HG03159 (cell line): ENCODE data around the gene USF2.

ENCODE experiments used
- ATAC-seq: cut with Tn5 transposase; IDR thresholded peaks from one replicate; pipeline ENCODE4 v1.9.1; 2021; ENCODE audit warnings: mild to moderate bottlenecking, moderate library complexity; ENCODE audit not compliant: unreplicated experiment

The USF2 gene

DNA sequence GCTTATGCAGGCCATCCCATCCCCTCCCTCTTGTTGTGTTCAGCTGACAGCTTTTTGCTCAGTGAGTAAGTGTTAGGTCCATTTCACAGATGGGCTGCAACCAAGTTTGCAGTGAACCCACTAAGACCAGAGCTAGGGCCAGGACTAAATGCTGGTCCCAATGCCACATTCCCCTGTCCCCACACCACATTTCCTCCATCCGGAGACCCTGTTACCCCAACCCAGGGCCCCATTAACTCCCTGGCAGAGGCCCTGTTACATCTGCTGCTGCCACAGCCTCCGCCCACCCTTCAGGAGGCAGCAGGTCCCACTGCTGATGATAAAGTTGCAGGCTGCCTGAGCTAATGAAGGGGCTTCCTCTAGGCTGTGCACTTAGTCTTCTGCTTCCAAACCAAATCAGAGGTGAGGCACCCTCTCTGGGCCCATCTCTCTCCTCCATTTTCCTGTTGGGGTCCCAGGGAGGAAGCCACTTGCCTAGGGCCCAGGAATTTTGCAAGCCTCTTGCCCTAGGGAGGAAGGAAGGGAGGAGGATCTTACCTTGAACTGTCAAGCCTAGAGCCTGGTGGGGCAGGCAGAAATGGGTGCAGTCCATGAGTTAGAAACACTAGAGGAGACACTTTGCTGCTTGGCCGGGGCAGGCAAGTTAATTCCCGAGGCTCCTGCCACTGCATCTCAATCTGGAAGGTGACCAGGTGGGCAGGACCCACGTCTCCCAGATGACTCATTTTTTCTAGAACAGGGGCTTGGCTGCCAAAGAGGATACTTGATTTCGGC is 3.4 kb upstream of the USF2 start:
- ATAC-seq, result no peak

DNA sequence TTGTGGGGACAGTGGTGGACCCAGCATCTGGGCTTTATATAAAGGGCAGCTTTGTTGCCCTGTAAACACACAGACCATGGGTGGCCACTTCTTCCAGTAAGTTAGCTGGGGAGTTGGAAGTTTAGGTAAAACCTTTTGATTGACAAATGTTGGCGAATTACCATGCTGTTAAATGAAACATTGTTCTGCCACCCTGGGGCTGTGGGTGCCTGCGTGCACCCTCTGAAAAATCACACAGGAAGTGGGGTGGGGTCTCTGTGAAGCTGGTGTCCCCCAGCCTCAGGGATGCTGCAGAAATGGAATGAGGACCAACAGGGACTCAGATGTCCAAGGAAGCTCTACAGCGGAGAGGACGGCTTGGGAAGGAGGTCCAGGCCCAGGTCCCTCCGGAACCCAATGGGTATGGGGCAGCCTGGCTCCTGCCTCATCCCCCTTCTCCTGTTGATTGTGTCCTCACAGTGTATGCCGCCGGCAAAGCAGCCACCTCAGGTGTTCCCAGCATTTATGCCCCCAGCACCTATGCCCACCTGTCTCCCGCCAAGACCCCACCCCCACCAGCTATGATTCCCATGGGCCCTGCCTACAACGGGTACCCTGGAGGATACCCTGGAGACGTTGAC is 2.8 kb upstream of the USF2 start:
- ATAC-seq, result no peak

DNA sequence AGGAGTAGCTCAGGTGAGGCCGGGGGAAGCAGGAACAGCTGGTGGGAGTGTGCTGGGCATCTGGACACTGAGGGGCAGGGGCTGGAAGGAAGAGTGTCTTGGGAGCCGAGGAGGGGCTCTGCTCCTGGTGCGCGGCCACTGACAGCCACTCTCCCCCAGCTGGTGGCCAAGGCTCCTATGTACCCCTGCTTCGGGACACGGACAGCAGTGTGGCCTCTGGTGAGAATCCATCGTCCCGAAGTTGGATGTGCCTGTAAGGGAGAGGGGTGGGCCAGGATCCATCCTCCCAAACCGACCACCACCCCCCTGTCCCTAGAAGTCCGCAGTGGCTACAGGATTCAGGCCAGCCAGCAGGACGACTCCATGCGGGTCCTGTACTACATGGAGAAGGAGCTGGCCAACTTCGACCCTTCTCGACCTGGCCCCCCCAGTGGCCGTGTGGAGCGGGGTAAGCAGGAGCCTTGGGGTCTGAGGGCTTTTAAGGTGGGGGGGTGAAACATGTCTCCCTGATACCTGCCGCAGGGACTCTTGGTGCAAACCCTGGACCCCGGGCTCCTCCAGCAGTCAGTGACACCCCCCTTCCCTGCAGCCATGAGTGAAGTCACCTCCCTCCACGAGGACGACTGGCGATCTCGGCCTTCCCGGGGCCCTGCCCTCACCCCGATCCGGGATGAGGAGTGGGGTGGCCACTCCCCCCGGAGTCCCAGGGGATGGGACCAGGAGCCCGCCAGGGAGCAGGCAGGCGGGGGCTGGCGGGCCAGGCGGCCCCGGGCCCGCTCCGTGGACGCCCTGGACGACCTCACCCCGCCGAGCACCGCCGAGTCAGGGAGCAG is 2.0 kb upstream of the USF2 start:
- ATAC-seq, result no peak

DNA sequence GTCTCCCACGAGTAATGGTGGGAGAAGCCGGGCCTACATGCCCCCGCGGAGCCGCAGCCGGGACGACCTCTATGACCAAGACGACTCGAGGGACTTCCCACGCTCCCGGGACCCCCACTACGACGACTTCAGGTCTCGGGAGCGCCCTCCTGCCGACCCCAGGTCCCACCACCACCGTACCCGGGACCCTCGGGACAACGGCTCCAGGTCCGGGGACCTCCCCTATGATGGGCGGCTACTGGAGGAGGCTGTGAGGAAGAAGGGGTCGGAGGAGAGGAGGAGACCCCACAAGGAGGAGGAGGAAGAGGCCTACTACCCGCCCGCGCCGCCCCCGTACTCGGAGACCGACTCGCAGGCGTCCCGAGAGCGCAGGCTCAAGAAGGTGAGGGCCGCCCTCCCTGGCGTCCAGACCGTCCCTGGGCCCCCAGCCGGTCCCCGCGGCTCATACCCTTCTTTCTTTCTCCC is 1.4 kb upstream of the USF2 start:
- no peak for ATAC-seq

DNA sequence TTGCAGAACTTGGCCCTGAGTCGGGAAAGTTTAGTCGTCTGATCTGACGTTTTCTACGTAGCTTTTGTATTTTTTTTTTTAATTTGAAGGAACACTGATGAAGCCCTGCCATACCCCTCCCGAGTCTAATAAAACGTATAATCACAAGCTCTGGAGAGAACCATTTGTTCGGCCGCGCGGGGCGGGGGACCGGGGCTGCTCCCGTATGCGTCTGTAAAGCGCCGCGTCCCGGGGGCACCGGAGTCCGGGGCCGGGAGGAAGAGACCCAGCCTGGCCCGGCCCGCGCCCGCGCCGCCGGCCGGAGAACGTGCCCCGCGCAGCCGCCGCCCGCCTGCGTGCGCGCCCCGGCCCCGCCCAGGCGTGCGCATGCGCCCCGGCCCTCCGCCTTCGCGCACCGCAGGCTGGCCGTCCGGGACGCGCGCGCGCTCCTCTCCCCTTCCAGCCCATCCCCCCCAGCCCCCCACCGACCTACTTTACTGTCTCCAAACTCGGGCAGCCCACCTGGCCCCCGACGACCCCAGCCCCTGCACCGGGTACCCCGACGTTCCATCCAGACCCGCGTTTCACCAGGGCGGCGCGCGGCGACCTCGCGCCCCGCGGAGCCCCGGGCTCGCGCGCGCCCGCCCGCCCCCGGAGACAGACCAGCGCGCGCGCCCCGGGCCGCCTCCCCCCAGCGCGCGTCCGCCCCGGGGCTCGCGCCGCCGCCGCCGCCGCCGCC is 785 bp upstream of the USF2 start:
- ATAC-seq, result peak; percentile 47

DNA sequence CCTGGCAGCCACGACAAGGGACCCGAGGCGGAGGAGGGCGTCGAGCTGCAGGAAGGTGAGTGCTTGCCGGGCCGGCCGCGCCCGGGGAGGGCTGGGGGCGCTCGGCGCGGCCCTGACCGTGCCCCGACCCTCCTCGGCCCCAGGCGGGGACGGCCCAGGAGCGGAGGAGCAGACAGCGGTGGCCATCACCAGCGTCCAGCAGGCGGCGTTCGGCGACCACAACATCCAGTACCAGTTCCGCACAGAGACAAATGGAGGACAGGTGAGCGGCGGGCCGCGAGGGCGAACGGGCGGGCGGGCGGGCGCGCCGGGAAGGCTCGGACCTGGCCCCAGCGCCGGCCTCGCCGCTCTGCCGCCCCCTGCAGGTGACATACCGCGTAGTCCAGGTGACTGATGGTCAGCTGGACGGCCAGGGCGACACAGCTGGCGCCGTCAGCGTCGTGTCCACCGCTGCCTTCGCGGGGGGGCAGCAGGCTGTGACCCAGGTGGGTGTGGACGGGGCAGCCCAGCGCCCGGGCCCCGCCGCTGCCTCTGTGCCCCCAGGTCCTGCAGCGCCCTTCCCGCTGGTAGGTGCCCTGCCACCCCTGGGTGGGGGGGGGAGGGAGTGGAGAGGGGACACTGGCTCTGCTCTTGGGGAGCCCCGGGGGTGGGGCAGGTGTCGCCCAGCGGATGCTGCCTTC is 816 bp downstream of the USF2 start:
- ATAC-seq, result peak; percentile 44

DNA sequence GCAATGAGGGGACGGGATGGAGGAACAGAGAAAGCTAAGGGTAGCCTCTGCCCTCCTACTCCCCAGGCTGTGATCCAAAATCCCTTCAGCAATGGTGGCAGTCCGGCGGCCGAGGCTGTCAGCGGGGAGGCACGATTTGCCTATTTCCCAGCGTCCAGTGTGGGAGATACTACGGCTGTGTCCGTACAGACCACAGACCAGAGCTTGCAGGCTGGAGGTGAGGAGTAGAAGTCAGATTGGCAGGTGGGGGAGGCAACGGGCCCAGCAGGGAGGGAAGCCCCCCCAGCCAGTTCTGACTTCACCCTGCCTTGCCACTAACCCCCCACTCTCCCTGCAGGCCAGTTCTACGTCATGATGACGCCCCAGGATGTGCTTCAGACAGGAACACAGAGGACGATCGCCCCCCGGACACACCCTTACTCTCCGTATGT is 1.6 kb downstream of the USF2 start:
- no peak for ATAC-seq

DNA sequence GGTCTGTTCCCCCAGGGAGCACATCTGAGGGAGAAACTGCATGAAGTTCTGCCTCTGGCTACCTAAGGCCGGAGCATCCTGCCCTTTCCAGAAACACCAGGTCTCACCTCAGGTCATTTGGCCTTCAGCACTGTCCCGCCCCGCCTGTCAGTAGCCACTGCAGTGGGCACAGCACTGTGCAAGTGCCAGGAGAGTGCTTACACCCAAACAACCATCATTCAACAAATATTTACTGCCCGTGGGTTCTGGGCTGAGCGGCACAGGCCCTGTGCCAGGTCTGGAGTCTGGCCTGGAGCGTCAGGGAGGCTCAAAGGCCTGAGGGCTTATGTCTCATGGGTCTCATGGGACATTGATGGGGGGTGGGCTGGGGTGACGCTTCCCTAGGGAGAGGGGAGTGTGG is 2.8 kb downstream of the USF2 start:
- no peak for ATAC-seq

DNA sequence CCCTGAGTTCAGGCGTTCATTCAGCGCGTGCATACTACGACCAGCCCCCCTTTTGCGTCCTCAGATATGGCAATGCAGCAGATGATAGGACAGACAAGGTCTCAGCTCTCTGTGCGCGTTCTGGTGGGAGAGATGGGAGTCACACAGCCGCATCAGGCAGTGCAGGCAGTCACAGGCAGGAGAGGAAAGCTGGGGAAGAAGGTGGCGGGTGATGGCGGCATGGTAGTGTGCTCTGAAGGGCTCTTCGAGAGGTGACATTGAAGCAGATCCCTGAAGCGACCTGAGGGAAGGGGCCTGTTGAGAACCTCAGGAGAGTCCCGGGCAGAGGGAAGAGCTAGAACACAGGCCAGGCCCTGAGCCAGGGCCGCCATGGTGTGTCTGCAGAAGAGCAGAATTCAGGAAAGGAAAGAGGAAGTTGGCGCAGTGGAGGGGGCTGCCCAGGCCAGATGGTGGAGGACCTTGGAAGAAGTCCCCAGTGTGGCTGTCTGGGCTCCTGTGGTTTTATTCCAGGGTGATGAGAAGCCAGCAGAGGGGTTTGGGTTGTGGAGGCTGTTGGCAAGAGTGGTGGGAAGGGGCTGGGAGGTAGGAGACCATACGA is 3.5 kb downstream of the USF2 start:
- no peak for ATAC-seq

DNA sequence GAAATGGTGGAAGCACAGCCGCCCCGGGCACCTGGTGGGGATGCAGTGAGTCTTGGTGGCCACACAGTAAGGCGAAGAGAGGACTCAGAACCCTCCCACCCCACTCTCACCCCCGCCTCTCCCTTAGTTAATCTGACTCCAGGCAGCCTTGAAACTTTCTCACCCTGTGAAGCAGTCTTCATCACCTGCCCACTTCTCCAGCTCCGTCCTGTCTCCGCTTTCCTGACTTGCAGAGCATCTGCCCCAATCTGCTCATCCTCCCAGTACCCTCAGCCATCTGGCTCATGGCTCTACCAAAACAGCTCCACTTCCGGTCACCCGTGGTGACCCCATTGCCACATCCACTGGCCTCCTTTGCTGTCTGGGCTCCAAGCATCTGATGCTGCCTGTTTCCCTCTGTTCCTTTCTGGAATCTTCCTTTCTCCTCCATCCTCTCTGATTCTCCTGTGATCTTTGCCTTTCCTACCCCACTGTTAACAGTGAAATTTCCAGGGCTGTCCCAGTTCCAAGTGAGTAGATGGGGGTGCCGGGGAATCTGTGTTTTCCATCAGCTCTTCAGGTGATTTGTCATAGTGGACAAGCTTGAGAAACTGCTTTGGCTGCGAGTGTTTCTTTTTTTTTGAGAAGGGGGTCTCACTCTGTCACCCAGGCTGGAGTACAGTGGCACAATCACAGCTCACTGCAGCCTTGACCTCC is 4.3 kb downstream of the USF2 start:
- ATAC-seq, result no peak

DNA sequence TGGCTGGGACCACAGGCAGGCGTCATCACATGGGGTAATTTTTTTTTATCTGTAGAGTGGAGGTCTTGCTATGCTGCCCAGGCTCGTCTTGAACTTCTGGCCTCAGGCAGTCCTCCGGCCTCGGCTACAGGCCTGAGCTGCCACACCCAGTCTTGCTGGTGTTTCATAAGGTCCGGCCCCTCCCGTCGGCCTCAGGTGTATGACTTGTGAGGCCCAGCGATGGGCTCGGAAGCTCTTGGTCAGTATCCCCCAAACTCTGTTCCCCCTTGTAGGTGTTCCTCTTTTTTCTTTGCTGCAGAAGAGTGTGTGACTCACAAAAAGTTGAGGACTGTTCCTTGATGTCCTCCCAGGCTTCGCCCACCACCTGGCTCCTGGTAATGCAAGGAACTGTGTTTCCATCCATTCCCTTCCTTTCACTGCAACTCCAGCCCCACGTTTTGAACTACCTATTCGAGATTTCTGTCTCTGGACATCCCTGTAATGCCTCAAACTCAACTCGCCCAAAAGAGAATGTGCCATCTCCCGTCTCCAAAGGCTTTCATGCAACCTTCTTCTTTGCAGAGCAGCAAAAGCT is 5.0 kb downstream of the USF2 start:
- ATAC-seq, result no peak

DNA sequence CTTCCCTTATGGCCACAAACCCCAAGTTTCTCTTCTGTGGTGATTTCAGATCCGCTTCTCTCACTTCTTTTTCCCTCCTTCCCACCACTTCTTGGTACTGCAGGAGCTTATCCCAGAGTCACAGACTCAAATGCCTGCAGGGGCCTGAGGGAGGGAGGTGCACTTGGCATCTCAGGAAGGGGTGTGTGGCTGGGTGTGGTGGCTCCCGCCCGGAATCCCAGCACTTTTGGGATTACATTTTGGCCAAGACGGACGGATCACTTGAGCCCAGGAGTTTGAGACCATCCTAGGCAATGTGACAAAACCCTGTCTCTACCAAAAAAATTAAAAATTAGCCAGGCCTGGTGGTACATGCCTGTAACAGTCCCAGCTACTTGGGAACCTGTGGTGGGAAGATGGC is 5.6 kb downstream of the USF2 start:
- ATAC-seq, result no peak

DNA sequence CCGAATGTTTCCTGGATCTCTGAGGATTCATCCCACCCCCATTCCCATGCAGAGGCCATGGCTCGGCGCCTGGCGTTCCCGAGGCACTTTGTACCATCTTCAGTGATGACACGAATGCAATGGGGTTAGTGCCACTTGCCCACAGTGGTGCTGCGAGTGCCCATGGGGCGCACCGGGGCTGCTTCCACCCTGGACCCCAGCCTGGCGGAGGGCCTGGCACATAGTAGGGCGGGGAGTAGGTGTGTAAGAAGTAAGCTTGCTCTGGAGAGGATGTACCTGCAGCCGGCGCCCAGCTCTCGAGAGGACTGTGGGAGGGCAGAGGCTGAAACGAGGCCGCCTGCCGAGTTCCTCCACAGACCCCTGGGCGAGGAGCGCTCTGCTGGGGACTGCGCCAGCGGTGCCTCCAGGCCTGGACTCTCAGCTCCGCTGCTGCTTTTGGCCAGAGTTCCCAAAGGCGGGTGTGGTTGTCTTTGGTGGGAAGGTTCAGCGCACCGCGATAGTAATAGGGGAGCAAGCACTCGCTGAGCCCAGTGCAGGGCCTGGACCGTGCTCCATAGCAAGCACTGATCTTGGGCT is 8.0 kb downstream of the USF2 start:
- ATAC-seq, result no peak

DNA sequence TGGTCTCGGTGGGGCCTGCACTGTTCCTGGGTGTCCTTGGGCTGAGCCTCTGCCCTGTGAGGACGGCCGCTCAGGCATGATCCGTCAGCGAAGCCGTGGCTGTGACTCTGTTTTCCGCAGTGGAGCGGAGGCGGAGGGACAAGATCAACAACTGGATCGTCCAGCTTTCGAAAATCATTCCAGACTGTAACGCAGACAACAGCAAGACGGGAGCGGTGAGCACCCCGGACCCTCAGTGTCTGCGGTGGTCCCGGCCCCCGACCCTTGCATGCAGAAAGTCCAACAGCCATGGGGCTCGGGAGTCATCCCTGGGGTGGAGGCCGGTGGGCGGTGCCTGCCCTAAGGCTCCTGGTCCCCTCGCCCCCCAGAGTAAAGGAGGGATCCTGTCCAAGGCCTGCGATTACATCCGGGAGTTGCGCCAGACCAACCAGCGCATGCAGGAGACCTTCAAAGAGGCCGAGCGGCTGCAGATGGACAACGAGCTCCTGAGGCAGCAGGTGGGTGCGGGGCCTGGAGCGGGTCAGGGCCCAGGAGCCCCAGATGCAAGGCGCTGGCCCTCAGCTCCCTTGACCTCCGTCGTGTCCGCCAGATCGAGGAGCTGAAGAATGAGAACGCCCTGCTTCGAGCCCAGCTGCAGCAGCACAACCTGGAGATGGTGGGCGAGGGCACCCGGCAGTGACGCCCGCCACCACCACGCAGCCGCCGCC is 10.0 kb downstream of the USF2 start:
- no peak for ATAC-seq

DNA sequence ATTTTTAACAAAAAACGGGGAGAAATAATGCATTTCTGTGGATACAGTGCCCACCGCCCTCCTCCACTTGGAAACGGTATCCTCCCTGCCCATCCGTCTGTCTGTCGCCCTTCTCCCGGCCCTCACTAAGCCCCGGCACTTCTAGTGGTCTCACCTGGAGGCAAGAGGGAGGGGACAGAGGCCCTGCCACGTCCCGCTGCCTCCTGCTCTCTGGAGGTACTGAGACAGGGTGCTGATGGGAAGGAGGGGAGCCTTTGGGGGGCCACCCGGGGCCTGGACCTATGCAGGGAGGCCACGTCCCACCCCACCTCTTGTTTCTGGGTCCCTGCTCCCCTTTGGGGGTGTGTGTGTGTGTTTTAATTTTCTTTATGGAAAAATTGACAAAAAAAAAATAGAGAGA is 10.6 kb downstream of the USF2 start:
- ATAC-seq, result no peak

DNA sequence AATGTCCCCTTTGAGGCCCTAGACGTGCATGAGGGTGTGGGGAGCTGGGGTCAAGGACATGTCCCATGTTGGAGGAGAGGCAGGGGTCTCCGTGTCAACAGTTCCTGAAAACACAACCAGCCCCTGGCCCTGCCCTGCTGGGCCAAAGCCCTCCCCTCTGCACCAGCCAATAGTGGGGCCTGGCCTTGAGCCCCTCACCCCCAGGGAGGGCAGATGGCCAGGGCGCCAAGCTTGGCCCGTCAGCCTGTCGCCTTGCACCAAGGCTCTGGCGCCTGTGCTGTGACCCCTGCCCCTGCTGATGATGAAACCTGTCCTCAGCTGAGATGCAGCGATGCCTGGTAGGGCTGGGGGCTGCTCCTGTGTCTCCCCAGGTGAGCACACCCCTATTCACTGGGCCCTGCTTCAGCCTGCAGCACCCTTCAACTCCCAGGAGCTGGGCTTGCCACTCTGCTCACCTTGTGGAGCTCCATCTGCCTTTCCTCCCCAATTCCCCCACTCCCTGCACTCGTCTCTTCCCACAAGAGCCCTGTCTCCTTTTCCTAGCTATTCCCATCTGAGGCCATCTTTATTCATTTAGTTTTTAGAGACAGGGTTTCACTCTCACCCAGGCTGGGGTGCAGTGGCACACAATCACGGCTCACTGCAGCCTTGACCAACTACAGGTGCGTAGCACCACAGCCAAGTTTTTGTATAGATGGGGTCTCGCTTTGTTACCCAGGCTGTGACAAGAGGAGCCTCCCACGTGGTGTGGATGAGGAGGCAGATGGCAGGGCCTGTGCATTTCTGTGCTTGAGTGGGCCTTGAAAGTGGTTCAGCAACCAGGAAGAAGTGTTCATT is 11.4 kb downstream of the USF2 start:
- ATAC-seq, result no peak

DNA sequence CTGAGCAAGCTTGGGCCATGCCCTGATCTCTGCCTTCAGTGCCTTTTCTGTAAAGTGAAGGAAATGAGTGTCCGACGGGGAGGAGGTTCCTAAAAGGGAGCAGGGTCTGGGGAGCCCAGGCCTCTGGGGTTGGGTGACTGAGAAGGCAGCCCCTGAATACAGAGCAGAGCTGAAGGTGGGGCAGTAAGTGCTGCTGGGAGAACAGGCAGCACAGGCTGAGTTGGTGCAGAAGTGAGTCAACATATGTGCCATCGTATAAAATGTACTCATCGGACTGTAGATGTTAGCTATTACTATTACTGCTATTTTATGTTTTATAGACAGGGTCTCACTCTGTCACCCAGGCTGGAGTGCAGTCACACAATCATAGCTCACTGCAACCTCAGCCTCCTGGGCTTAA is 12.5 kb downstream of the USF2 start:
- no peak for ATAC-seq
